Right renal cortex interstitium (tissue), 3 donors: Measurements from ENCODE around the gene SSNA1. TPM values are rescaled to one million over a fixed set of nuclear protein-coding genes. Genes with fewer than 3 reads are reported as not detected.
"Not testable (repeated sequence)": the region's sequence is repeated elsewhere in the genome, so short reads cannot be mapped to it uniquely, and the experiment has no call there.

Experiments
- DNase-seq, 3 donors: peaks; one replicate each; pipeline ENCODE4 v3.0.0-alpha.2; 2013; ENCODE audit warnings: low read depth in 3 of 3, low spot score in 2 of 3
- polyA plus RNA-seq, 3 donors: library from polyadenylated mRNA; unstranded; fragments of 120-200 nt; gene quantifications; one replicate each; pipeline ENCODE4 v1.2.1, GENCODE V29; 2013; ENCODE audit not compliant: insufficient read length in 3 of 3

Gene SSNA1
- polyA plus RNA-seq, 3 donors = 41.4 to 52.2 (median 43.2) TPM

- no peak for DNase-seq
Observed at GRCh38 chr9:137228506-137228967, 40.1 kb downstream of the SSNA1 start.

- DNase-seq = no peak
Observed at GRCh38 chr9:137228968-137229896, 40.8 kb downstream of the SSNA1 start.

GRCh38 chr9:137229903-137230704 is 41.6 kb downstream of the SSNA1 start:
- no peak for DNase-seq

GRCh38 chr9:137230705-137231371 is 42.4 kb downstream of the SSNA1 start, which contains the start of gene SLC34A3:
Gene SLC34A3, plus strand, starts transcription at chr9:137230901. Its CDS starts 802 bp downstream, at chr9:137231703.
- no peak for DNase-seq

- DNase-seq = no peak
Observed at GRCh38 chr9:137231372-137232039, 43.0 kb downstream of the SSNA1 start.

- no peak for DNase-seq
Observed at GRCh38 chr9:137232101-137232500, 43.6 kb downstream of the SSNA1 start.

GRCh38 chr9:137232510-137232909 is 44.0 kb downstream of the SSNA1 start:
- DNase-seq = no peak

GRCh38 chr9:137233143-137233980 is 44.9 kb downstream of the SSNA1 start:
- DNase-seq = no peak

GRCh38 chr9:137234055-137234697 is 45.7 kb downstream of the SSNA1 start:
- DNase-seq = no peak

GRCh38 chr9:137234758-137235423 is 46.4 kb downstream of the SSNA1 start:
- DNase-seq = no peak

- no peak for DNase-seq
Observed at GRCh38 chr9:137235424-137236237, 47.2 kb downstream of the SSNA1 start.

GRCh38 chr9:137236238-137236935 is 47.9 kb downstream of the SSNA1 start:
- peak in 2 of 3 donors; percentile 66 to 71 for DNase-seq

GRCh38 chr9:137236936-137237421 is 48.5 kb downstream of the SSNA1 start:
- DNase-seq = no peak

GRCh38 chr9:137237759-137238726 is 49.6 kb downstream of the SSNA1 start:
- DNase-seq = no peak

GRCh38 chr9:137239541-137240200 is 51.2 kb downstream of the SSNA1 start:
- DNase-seq = not testable (repeated sequence)
